GM19395 (cell line): ENCODE data around the gene RIOX2.

ENCODE experiments used
- ATAC-seq: cut with Tn5 transposase; IDR thresholded peaks from one replicate; pipeline ENCODE4 v1.9.1; 2021; ENCODE audit warnings: mild to moderate bottlenecking, moderate library complexity; ENCODE audit not compliant: unreplicated experiment

RIOX2 gene

DNA sequence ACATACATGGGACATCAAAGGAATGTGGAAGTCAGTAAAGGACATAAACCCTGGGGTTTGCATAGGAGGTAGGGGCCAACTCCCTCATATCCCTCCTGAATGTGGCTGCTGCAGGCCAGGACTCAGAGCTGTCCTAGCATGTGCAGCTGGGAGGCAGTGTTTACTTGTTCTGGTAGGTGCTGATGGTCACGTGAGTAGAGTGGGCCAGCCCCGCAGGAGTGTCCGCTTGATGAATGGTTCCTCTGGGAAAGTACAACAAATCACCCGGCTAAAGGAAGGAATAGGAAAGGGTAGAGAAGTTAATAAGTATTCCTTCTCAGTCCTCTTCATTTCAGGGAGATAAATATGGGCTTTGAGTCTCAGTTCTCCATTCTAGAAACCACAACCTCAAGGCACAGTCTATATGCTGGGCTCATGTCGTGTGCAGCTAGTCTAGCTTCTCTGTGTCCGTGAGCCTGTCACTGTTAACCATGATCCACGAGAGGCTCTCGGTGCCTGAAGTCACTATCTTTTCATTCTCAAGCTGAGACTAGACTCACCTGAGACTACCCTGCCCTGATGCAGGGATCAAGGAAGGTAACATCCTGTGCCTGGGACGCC, 17.9 kb downstream of the RIOX2 start:
- ATAC-seq: peak; percentile 68

DNA sequence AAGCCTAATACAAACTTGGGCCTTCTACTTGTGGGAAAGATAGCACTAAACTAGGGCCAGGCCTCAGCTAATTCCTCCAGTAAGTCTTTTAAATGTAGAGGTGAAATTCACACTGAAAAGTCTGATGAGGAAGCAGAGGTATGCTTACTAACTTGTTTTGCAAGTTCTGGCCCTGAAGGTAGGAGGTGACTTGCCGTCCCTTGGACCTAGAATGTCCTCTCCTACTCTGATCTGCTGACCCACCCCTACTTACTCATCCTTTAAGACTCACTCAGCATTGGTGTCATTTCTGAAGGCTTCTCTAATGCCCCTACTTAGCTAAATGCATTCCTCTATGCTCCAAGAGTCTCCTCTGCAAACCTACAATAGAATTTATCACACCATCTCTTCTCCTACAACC, 19.4 kb downstream of the RIOX2 start:
- ATAC-seq: no peak

DNA sequence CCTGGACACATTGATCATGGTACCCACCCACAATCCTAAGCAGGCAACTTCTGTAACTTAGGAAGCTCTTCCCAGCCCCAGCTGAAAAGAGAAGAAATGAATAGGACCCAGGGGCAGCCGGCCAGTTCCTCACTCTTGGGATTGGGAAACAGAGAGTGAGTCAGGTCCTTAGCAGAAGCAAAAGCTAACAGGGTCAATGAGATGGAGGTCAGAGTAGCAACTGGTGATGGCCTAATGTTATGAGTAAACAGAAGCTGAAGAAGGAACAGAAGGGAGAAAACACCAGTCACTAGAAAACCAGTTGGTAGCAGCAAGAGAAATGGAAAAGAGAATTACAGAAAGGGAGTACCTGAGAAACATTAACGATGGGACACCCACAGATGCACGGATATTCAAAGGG, 20.0 kb downstream of the RIOX2 start:
- ATAC-seq: no peak

DNA sequence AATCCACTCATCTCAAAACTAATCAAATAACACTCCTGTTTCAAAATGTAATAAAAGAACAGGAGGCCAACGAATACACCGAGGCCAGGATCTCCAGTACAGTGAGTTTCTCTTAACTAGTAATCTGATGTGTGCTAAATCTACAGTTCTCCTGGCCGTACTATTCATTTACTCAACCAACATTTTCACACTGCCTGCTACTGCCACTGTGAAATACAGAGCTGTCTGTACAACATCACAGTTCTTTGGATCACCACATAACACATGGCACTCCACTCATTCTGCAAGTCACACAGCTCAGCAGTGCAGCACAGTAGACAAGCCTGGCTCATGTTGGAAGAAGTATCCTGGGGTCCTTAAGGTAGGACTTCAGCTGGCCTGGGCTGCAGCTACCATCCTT, 21.9 kb downstream of the RIOX2 start:
- ATAC-seq: no peak

DNA sequence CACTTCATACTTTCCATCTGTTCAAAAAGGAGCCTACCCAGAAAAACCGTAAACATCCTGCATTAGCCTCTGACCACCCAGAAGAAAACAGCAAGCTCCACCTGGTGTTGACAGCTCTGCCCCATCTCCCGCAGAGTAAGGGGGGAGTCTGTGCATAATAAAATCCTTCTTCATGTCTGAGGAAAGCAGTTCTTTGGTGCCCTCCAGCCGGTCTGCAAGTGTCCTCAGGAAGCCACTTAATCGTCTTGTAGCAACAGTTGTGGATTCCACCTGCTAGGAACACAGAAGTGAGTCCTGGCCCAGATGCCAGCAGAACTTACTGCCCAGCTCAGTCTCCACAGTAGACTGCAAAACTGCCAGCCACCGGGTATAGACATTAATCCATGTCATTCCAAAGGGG, 22.5 kb downstream of the RIOX2 start:
- ATAC-seq: no peak

DNA sequence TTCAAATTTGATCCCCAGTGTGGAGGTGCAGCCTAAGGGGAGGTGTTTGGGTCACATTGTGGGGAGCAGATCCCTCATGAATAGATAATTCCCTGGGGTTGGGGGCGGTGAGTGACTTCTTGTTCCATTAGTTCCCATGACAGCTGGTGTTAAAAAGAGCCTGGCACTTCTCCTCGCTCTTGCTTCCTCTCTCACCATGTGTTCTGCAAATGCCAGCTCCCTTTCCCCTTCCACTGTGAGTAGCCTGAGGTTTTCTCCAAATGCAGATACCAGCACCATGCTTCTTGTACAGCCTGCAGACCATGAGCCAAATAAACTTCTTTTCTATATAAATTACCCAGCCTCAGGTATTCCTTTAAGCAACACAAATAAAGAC, 23.1 kb downstream of the RIOX2 start:
- ATAC-seq: no peak

DNA sequence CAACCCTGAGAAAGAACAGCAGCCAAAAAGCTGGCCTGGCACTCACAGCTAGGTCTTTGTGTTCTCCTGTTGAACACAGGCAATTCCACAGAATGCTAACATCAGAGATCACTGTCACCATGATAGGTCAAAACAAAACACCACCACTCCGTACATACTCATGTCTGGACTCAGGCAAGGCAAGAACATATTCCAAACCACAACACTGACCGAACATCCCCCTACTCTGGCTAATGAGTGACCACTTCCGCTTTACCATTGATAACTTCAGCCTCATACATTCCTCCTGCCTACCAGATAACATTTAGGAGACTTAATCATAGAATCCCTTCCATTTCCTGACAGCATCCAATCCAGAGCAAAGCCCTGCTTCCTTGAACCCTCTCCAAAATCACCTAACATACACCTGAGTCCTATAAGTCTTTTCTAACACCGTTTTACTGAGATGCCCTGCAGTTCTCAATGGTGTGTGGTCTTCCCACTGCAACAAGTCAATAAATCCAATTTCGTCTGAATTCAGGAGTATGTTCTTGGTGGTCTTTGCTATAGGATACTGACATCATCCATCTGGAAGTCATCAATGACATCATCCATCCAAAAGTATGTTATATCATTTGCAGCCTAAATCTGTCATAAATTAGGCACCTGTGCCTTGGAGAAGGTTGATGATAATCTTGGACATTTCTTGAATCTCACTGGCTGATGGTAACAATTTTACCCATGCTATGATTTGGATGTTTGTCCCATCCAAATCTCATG, 23.7 kb downstream of the RIOX2 start:
- no peak for ATAC-seq

DNA sequence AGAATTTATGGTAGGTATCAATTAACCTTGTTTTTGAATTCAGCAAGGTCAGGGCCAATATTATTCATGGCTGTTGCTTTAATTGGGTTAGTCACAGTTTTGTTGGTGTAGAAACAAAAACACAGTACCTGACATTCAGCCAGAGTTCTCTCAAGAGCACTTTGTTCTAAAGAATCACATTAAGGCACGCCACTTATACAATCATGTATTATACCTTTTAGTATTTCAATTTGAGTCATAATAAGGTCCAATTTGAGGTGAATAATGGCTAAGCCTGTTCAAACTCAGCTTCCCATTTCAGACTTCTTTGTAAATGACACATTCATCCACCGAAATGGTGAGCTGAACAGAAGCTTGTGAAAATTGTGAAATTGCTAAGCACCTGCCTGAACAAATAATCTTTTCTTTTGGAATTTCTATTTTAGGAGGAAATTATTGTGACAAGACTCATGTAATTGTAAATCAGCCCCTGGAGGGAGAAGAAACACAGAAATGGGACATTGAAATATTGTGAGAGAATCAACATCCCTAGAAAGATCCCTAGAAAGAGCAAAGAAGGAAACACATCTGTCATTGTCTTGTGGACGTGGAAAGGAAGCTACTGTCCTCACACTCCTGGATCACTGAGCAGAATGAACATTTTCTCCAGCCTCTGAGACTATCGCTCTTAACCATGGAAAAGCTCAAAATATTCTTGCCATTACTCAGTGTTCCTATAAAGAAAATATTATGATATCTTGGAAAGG, 29.3 kb downstream of the RIOX2 start:
- ATAC-seq: no peak

DNA sequence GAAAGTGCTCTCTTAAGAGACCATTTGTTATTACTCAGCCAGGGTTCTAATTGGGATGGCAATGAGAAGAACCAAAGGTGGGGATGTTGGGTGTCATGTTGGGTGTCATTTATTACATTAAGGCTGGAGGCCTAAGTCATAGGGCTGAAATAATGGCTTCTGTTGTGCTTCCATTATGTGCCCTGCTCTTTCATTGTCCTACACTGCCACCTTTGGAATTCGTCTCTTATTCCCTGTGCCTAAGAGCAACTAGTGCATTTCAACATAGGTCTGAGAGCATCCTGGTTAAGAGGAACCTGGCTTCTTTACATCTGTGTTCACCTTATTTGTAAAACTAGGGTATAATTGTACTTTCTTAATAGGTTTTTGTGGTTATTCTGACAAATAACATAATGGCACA, 32.2 kb downstream of the RIOX2 start:
- no peak for ATAC-seq

DNA sequence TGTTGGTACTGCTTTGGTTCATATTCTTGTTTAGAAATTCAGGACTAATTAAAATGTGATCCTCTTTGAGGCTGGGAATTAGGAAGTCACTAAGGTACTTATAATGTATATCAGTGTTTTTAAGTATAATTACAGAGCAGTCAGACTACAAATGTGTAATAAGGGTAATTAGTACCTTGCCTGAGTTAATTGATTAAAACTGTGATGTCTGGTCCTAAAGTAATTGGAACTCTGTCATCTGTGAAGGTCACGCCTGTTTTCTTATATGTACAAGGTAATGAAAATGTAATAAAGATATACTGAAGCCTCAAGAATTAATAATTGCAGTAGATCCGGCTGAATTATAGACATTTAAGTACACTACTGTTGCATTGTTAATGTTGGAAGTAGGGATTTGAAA, 32.8 kb downstream of the RIOX2 start:
- no peak for ATAC-seq

DNA sequence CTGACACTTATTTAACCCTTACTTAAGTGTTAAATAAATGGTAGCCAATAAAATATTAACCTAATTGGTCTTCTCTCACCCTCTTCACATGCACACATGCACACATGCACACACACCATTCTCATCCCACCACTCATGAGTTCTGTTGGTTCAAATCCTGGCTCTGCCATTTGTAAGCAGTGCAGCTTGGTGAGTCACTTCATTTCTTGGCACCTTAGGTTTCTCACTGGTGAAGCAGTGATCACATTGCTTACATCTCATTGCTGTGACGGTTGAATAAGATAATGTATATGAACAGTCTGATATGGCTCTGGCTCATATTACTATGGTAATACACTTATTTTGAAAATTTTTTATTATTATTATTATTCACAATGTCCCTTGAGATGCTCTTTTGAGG, 33.8 kb downstream of the RIOX2 start:
- ATAC-seq: no peak

DNA sequence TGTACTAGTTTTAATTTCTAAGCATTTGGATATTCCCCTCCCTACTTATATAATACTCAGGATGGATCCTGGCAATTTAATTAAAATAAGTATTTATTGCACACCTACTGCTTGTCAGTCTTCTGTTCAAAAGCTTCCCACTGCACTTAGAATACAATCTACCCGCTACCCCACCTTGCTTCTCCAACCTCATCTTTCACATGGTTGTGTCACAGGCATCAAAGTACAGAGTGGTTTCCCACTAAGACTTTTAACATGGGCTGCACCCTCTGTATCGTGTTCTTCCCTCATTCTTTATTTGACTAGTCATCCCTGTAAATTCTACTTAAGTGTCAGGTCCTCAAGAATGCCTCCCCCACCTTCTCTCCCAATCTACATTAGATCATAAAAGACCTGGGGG, 35.0 kb downstream of the RIOX2 start:
- no peak for ATAC-seq

DNA sequence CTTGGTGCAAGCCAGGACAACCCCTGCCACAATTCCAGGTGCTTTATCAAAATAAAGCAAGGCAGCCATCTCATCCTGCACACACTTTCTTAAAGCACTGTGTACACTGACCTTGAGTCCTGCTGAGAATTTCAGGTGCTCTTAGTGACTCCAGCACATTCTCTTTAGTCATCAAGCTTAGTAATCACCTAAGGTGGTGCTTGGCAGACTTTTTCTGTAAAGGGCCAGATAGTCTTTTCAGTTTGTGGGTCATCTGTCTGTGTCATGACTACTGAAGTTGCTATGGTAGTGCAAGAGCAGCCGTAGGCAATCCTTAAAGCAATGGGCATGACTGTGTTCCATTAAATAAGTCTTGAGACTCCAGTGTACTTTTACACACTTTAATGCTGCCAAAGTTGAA, 36.4 kb downstream of the RIOX2 start:
- ATAC-seq: no peak

DNA sequence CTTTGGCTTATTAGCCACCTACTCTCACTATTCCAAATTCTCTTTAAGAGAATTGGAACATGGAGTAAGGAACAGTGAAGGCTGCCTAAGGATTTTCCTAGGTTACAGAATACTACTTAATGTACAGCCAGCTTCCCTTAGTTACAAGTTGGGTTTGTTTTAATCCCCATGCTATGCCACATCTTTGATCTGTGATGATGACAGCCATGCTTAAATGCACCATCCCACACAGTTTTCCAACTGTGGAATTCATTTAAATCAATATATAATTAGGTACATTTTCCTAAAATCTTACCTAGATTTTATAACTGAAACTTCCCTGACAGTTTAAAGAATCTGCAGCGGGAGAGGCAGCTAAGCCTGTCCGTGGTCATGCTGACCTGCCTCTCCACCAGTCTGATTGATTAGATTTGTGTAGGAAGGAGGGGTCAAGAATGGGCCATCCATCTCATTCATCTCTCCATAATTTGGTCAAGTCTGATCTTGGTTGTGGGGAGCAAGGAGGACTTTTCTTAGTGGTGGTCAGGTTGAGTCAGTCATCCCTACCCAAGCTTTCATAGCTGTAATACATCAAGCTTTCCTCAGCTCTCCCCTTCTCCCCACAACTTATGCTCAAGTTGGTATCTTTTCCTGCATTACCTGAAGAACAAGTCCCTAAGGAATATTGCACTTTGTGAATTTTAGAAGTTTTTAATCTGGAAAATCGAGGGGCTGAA, 37.1 kb downstream of the RIOX2 start:
- no peak for ATAC-seq

DNA sequence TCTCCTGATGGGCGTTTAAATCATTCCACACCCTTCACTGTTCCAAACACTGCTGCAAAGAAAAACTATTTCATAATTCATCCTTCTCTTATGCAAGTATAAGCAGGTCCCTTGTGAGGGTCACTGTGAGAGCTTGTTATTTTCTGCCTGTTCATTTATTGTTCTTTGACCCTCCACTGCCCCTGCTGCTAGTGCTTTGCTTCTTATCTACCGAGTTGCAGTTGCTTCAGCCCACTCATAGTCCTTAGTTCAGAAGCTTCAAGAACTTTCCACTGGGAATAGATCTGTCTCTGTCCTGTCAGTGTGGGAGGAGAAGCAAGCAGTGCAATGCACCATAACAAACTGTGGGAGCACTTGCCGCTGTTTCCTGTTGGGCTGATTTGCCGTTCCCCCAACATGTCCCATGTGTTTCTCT, 39.8 kb downstream of the RIOX2 start:
- ATAC-seq: no peak

DNA sequence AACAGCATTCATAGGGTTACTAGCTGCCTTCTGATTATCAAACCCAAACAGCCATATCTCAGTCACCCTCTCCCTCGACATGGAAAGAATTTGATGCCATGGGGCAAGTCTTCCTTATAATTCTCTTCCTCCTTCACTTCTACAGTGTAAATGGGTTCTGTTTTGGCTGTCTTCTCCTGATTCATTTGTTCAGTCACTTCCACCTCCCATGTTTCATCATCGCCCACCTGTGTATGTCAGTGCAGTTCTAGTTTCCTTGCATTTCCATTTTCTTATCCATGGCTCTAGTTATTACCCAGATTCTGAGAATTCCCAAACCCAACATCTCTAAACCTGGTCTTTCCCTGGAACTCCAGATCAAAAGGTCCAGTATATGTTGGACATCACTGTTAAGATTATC, 41.0 kb downstream of the RIOX2 start:
- ATAC-seq: no peak

DNA sequence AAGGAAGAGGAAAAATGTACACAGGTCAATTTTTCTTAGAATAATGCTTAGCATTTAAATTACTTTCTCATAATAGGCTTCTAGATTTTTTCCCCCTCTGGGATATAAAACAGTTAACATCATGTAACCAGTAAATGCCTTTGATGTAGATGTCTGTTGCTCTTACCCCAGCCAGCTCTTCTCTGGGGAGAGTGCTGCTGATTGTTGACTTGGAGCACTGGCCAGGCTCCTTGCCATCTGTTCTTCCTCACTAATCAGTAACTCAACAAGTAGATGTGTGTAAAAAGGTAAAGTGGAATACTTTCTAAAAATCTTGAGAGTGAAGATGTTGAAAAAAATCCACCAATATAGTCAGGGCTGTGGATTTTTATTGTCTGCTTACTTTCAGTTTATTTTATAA, 42.2 kb downstream of the RIOX2 start:
- no peak for ATAC-seq

DNA sequence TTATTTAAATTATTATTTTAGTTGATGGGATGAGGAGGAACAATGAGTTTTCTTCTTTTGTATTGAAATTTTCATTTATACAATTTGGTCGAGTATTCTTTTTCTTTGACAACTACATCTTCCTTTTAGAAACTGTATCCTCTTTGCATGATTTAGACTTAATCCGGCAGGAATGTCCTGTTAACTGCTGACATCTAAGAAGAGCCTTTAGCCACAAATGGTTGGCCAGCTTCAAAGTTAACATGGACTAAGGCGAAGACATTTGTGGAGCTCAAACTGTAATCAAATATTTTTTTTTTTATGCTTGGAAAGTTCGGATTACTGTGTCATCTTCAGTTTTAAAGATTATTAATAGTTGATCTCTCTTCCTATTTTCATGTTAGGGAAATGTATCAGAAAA, 43.2 kb downstream of the RIOX2 start:
- no peak for ATAC-seq

DNA sequence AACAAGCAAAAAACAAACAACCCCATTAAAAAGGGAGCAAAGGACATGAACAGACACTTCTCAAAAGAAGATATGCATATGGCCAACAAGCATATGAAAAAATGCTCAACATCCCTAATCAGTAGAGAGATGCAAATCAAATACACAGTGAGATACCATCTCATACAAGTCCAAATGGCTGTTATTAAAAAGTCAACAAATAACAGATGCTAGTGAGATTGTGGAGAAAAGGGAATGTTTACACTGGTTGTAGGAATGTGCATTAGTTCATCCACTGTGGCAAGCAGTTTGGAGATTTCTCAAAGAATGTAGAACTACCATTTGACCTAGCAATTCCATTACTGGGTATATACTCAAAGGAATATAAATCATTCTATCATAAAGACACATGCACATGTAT, 44.5 kb downstream of the RIOX2 start:
- no peak for ATAC-seq

DNA sequence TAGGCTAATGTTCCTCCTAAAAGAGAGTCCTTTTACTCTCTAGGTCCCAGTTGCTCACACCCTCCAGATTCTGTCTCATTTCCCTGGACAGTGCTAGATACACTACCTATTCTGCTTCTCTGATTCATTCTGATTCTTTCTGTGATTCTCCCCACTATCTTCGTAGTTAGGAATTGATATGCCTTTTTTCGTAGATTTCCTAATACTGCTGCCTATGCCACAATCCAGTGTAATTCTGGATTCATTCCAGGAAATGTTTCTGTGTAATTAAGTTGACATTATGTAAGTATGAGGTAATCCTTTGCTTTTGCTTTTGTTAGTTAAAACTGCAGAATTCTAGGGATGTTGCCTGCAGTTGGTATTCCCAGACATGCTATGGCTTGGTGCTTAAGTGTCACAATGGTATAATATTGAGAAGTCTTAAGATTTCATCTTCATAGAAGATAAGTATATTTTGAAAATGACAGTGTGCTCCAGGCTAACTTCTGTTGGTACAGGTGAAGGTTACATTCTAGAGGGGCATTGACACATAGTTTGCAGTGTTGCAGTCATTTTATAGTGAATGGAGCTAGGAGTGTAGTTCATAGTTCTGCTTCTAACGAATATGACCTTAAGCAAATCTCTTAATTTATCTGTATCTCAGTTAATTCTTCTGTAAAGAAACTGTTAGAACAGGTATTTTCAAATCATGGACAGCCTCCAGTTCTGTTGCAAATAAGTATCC, 54.3 kb downstream of the RIOX2 start:
- ATAC-seq: no peak

DNA sequence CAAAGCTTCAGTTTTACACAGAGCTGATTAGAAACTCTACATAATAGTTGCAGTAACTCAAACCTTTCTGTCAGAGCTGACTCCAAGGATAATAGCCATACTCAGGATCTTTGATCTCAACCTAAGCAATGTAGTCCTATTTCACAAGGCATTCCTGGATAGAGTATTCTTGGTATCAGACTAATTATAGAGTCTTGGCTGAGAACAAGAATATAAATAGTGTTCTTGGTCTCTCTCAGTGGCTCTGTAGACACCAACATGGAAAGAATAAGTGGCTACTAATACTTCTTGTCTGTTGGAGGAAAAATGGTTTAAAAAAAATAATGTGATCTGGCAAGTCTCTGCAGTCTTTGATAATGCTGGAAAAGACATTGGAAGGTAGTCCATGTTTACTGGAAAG, 55.7 kb downstream of the RIOX2 start:
- ATAC-seq: no peak
